Activated CD4-positive, alpha-beta T cell treated with anti-CD3 and anti-CD28 coated beads for 36 hours (primary cell): ENCODE measurements around the gene PLD1. TPM values are rescaled to one million over a fixed set of nuclear protein-coding genes. Genes with fewer than 3 reads are reported as not detected.
"Not testable (repeated sequence)": the region's sequence is repeated elsewhere in the genome, so short reads cannot be mapped to it uniquely, and the experiment has no call there.

Experiments used
- ATAC-seq: fragments of 200-7000 bp; cut with Tn5 transposase; one replicate; pipeline ENCODE4 v1.10.0; 2021; ENCODE audit warnings: mild to moderate bottlenecking, moderate library complexity
- CTCF ChIA-PET: fragments of 350-600 bp; sonication (Branson Sonifier 250); formaldehyde crosslinking; loops from one replicate; lab custom pipeline; 2021; ENCODE audit warnings: antibody characterized with exemption; lab: Charles Lee
- POLR2A ChIA-PET: fragments of 350-600 bp; sonication (Branson Sonifier 250); formaldehyde crosslinking; loops from one replicate; lab custom pipeline; 2021; ENCODE audit warnings: antibody characterized with exemption, inconsistent platforms; lab: Charles Lee
- DNase-seq: peaks from one replicate; pipeline ENCODE4 v3.0.0-alpha.2; 2020
- H3K27ac Mint-ChIP-seq: one replicate; pipeline ENCODE4 v1.8.0; 2021; ENCODE audit warnings: mixed read lengths
- H3K27me3 Mint-ChIP-seq: one replicate; pipeline ENCODE4 v1.8.0; 2021; ENCODE audit warnings: mixed read lengths
- H3K36me3 Mint-ChIP-seq: one replicate; pipeline ENCODE4 v1.8.0; 2021; ENCODE audit warnings: low read depth, mixed read lengths
- H3K4me1 Mint-ChIP-seq: one replicate; pipeline ENCODE4 v1.8.0; 2021; ENCODE audit warnings: mixed read lengths
- H3K4me3 Mint-ChIP-seq: one replicate; pipeline ENCODE4 v1.8.0; 2021; ENCODE audit warnings: mild to moderate bottlenecking, moderate library complexity, mixed read lengths
- H3K9me3 Mint-ChIP-seq: one replicate; pipeline ENCODE4 v1.8.0; 2021; ENCODE audit warnings: low read depth, mixed read lengths
- intact Hi-C, 2 experiments: fragments of 100-400 bp; cut with DNase I in 1 of 2; cut with micrococcal nuclease in 1 of 2; formaldehyde crosslinking; loops; one replicate each; pipeline versions ENCODE4 v1.14.2 to v1.15.1; 2022 to 2024; cut with DNase I, micrococcal nuclease
- total RNA-seq, 2 experiments: library from RNA; stranded (reverse); gene quantifications; one replicate each; pipeline ENCODE4 v1.2.3, GENCODE V29; 2021

Gene PLD1
- total RNA-seq, 2 experiments from 2014 or later, result 1.1 to 1.2 TPM

GRCh38 chr3:171704814-171705213 lies 105.5 kb downstream of the PLD1 start:
- DNase-seq, result no peak
- Mint-ChIP-seq H3K4me3 (no peak overlapping the region), H3K36me3 (no peaks in the 10 kb centered on the region), H3K9me3 (peaks cover 3% of the 10 kb centered on the region), H3K4me1 (no peaks in the 10 kb centered on the region), H3K27ac (no peak overlapping the region), H3K27me3 (peaks cover 8% of the 10 kb centered on the region)
- CTCF ChIA-PET, result interaction anchor here (1.0 to 3.5 kb wide), 2 partner anchors 68 to 85 kb away, joined by 4 to 21 read pairs; no protein-coding TSS in a partner anchor
- no peak for ATAC-seq
- POLR2A ChIA-PET, result no interaction called here
- intact Hi-C loops, result loop anchor here (1.0 to 5.0 kb wide), 3 partner anchors 67 to 636 kb away; no protein-coding TSS in a partner anchor

GRCh38 chr3:171704002-171704401 lies 106.3 kb downstream of the PLD1 start:
- CTCF ChIA-PET, result interaction anchor here (1.0 to 3.5 kb wide), 3 partner anchors 15 to 68 kb away, joined by 3 to 21 read pairs (median 4); no protein-coding TSS in a partner anchor
- peak; percentile 39 for DNase-seq

GRCh38 chr3:171703144-171703543 lies 107.1 kb downstream of the PLD1 start:
- H3K9me3 Mint-ChIP-seq, result peaks cover 3% of the 10 kb centered on the region
- no peaks in the 10 kb centered on the region for H3K36me3 Mint-ChIP-seq
- no peak overlapping the region for H3K27ac Mint-ChIP-seq
- intact Hi-C loops, result loop anchor here in 1 of 2 experiments (5.0 kb wide), 1 partner anchor 129 kb away; no protein-coding TSS in a partner anchor
- POLR2A ChIA-PET, result interaction anchor here (0.6 kb wide), 1 partner anchor 27 kb away, joined by 3 read pairs; no protein-coding TSS in a partner anchor
- H3K4me1 Mint-ChIP-seq, result no peaks in the 10 kb centered on the region
- peaks cover 11% of the 10 kb centered on the region for H3K27me3 Mint-ChIP-seq
- ATAC-seq (no peak), DNase-seq (no peak)
- CTCF ChIA-PET, result interaction anchor here (0.7 to 3.5 kb wide), 4 partner anchors 62 to 638 kb away, joined by 3 to 21 read pairs (median 4); no protein-coding TSS in a partner anchor
- H3K4me3 Mint-ChIP-seq, result no peak overlapping the region

More at GRCh38 chr3:171704002-171704401, 106.3 kb downstream of the PLD1 start:
- H3K27me3 Mint-ChIP-seq, result peaks cover 8% of the 10 kb centered on the region
- POLR2A ChIA-PET, result no interaction called here
- no peaks in the 10 kb centered on the region for H3K4me1 Mint-ChIP-seq
- H3K27ac Mint-ChIP-seq, result no peak overlapping the region
- intact Hi-C loops, result loop anchor here (1.0 to 5.0 kb wide), 3 partner anchors 68 to 637 kb away; no protein-coding TSS in a partner anchor
- H3K4me3 Mint-ChIP-seq, result no peak overlapping the region
- no peaks in the 10 kb centered on the region for H3K36me3 Mint-ChIP-seq
- no peak for ATAC-seq
- H3K9me3 Mint-ChIP-seq, result peaks cover 3% of the 10 kb centered on the region

GRCh38 chr3:171700653-171701052 lies 109.6 kb downstream of the PLD1 start:
- intact Hi-C loops, result loop anchor here in 1 of 2 experiments (5.0 kb wide), 1 partner anchor 132 kb away; no protein-coding TSS in a partner anchor
- ChIA-PET POLR2A (no interaction called here), CTCF (interaction anchor here (0.5 to 0.6 kb wide), 2 partner anchors 16 kb away, joined by 3 read pairs; no protein-coding TSS in a partner anchor)
- no peaks in the 10 kb centered on the region for H3K4me1 Mint-ChIP-seq
- H3K27ac Mint-ChIP-seq, result no peak overlapping the region
- no peak for ATAC-seq
- peaks cover 3% of the 10 kb centered on the region for H3K9me3 Mint-ChIP-seq
- no peak for DNase-seq
- H3K27me3 Mint-ChIP-seq, result peaks cover 18% of the 10 kb centered on the region
- no peaks in the 10 kb centered on the region for H3K36me3 Mint-ChIP-seq
- H3K4me3 Mint-ChIP-seq, result no peak overlapping the region

GRCh38 chr3:171700157-171700556 lies 110.1 kb downstream of the PLD1 start:
- H3K27me3 Mint-ChIP-seq, result peaks cover 18% of the 10 kb centered on the region
- no peaks in the 10 kb centered on the region for H3K4me1 Mint-ChIP-seq
- no peak overlapping the region for H3K27ac Mint-ChIP-seq
- intact Hi-C loops, result loop anchor here in 1 of 2 experiments (5.0 kb wide), 1 partner anchor 132 kb away; no protein-coding TSS in a partner anchor
- ChIA-PET POLR2A (no interaction called here), CTCF (interaction anchor here (0.6 to 3.1 kb wide), 2 partner anchors 72 to 260 kb away, joined by 3 to 10 read pairs; no protein-coding TSS in a partner anchor)
- no peak for DNase-seq
- ATAC-seq, result no peak
- no peaks in the 10 kb centered on the region for H3K36me3 Mint-ChIP-seq
- H3K9me3 Mint-ChIP-seq, result peaks cover 3% of the 10 kb centered on the region
- H3K4me3 Mint-ChIP-seq, result no peak overlapping the region

GRCh38 chr3:171699601-171700000 lies 110.7 kb downstream of the PLD1 start:
- ChIA-PET CTCF (interaction anchor here (0.6 to 3.1 kb wide), 2 partner anchors 73 to 260 kb away, joined by 3 to 10 read pairs; no protein-coding TSS in a partner anchor), POLR2A (no interaction called here)
- no peak overlapping the region for H3K27ac Mint-ChIP-seq
- no peak overlapping the region for H3K4me3 Mint-ChIP-seq
- no peaks in the 10 kb centered on the region for H3K36me3 Mint-ChIP-seq
- H3K27me3 Mint-ChIP-seq, result peaks cover 18% of the 10 kb centered on the region
- no peak for ATAC-seq
- no peaks in the 10 kb centered on the region for H3K4me1 Mint-ChIP-seq
- intact Hi-C loops, result no loop called here
- no peak for DNase-seq
- peaks cover 3% of the 10 kb centered on the region for H3K9me3 Mint-ChIP-seq

GRCh38 chr3:171696805-171697204 lies 113.5 kb downstream of the PLD1 start:
- intact Hi-C loops, result no loop called here
- Mint-ChIP-seq H3K36me3 (no peaks in the 10 kb centered on the region), H3K27me3 (peaks cover 18% of the 10 kb centered on the region), H3K4me1 (no peaks in the 10 kb centered on the region), H3K9me3 (no peaks in the 10 kb centered on the region), H3K4me3 (no peak overlapping the region), H3K27ac (no peak overlapping the region)
- ChIA-PET CTCF (interaction anchor here (1.1 to 1.6 kb wide), 2 partner anchors 18 to 79 kb away, joined by 3 to 4 read pairs; no protein-coding TSS in a partner anchor), POLR2A (no interaction called here)
- ATAC-seq (no peak), DNase-seq (no peak)

GRCh38 chr3:171695426-171695825 lies 114.9 kb downstream of the PLD1 start:
- ATAC-seq (no peak), DNase-seq (no peak)
- ChIA-PET CTCF (no interaction called here), POLR2A (no interaction called here)
- Mint-ChIP-seq H3K4me3 (no peak overlapping the region), H3K27me3 (peaks cover 20% of the 10 kb centered on the region), H3K4me1 (peaks cover 3% of the 10 kb centered on the region), H3K27ac (no peak overlapping the region), H3K36me3 (no peaks in the 10 kb centered on the region), H3K9me3 (no peaks in the 10 kb centered on the region)
- intact Hi-C loops, result no loop called here

- ATAC-seq (no peak), DNase-seq (no peak)
- peaks cover 9% of the 10 kb centered on the region for H3K4me1 Mint-ChIP-seq
- no peak overlapping the region for H3K4me3 Mint-ChIP-seq
- no peak overlapping the region for H3K27ac Mint-ChIP-seq
- POLR2A ChIA-PET, result no interaction called here
- H3K36me3 Mint-ChIP-seq, result no peaks in the 10 kb centered on the region
- no peaks in the 10 kb centered on the region for H3K9me3 Mint-ChIP-seq
- CTCF ChIA-PET, result no interaction called here
- intact Hi-C loops, result no loop called here
- peaks cover 15% of the 10 kb centered on the region for H3K27me3 Mint-ChIP-seq
Observed at GRCh38 chr3:171694888-171695287, 115.4 kb downstream of the PLD1 start.

- H3K36me3 Mint-ChIP-seq, H3K9me3 Mint-ChIP-seq, intact Hi-C loops, DNase-seq, H3K4me1 Mint-ChIP-seq, CTCF ChIA-PET, POLR2A ChIA-PET, H3K27ac Mint-ChIP-seq, H3K4me3 Mint-ChIP-seq, ATAC-seq: not testable (repeated sequence)
- peaks cover 10% of the 10 kb centered on the region for H3K27me3 Mint-ChIP-seq
Observed at GRCh38 chr3:171692551-171692950, 117.7 kb downstream of the PLD1 start.

- Mint-ChIP-seq H3K9me3 (no peaks in the 10 kb centered on the region), H3K4me1 (peaks cover 9% of the 10 kb centered on the region), H3K36me3 (no peaks in the 10 kb centered on the region), H3K4me3 (no peak overlapping the region), H3K27me3 (peaks cover 7% of the 10 kb centered on the region), H3K27ac (no peak overlapping the region)
- POLR2A ChIA-PET, result no interaction called here
- intact Hi-C loops, result no loop called here
- ATAC-seq (no peak), DNase-seq (no peak)
- CTCF ChIA-PET, result interaction anchor here (0.7 to 1.0 kb wide), 3 partner anchors 23 to 80 kb away, joined by 3 to 5 read pairs (median 3); no protein-coding TSS in a partner anchor
Observed at GRCh38 chr3:171691485-171691884, 118.8 kb downstream of the PLD1 start.

GRCh38 chr3:171690281-171690680 lies 120.0 kb downstream of the PLD1 start:
- ATAC-seq, result no peak
- intact Hi-C loops, result no loop called here
- H3K9me3 Mint-ChIP-seq, result no peaks in the 10 kb centered on the region
- no peaks in the 10 kb centered on the region for H3K36me3 Mint-ChIP-seq
- H3K4me1 Mint-ChIP-seq, result peaks cover 9% of the 10 kb centered on the region
- H3K4me3 Mint-ChIP-seq, result no peak overlapping the region
- no peak for DNase-seq
- peaks cover 10% of the 10 kb centered on the region for H3K27me3 Mint-ChIP-seq
- CTCF ChIA-PET, result no interaction called here
- no peak overlapping the region for H3K27ac Mint-ChIP-seq
- POLR2A ChIA-PET, result no interaction called here
